Endothelial cell of umbilical vein (primary cell): ENCODE measurements around the gene ZNF791. TPM values are rescaled to one million over a fixed set of nuclear protein-coding genes. Genes with fewer than 3 reads are reported as not detected.

ENCODE experiments used
- BruUV-seq: library from RNA; stranded (reverse); fragments of 400-500 nt; replicated peaks from 2 replicates; lab custom pipeline; 2021; lab: Mats Ljungman, UMichigan
- CTCF ChIA-PET: fragments of 300-600, 350-600 bp; sonication (Branson Sonifier 250); formaldehyde crosslinking; loops from one replicate; lab custom pipeline; 2021; ENCODE audit warnings: antibody characterized with exemption, inconsistent platforms; lab: Charles Lee
- POLR2A ChIA-PET: fragments of 300-600, 350-600 bp; sonication (Branson Sonifier 250); formaldehyde crosslinking; loops from one replicate; lab custom pipeline; 2021; ENCODE audit warnings: antibody characterized with exemption, inconsistent platforms; lab: Charles Lee
- DNase-seq: peaks from one replicate; pipeline ENCODE4 v3.0.0-alpha.2; 2011; ENCODE audit warnings: low read depth, low spot score
- FAIRE-seq: peaks from 2 replicates; lab custom pipeline; 2011; peaks lifted over from hg19 to GRCh38; lab: Jason Lieb, UNC
- H2AFZ ChIP-seq: 2 replicates; pipeline ENCODE4 v1.6.0; 2012; ENCODE audit warnings: low read depth, low read length, control low read depth, inconsistent platforms
- H3K27ac ChIP-seq: 2 replicates; pipeline ENCODE4 v1.5.1; 2011; ENCODE audit warnings: low read depth, mild to moderate bottlenecking, control low read depth, low read length, moderate library complexity; ENCODE audit not compliant: insufficient read depth
- H3K27me3 ChIP-seq, 2 experiments: 2 replicates each; pipeline versions ENCODE4 v1.6.0 to v1.6.1; 2011; ENCODE audit warnings: low read length in 2 of 2, mixed read lengths in 1 of 2; ENCODE audit not compliant: control insufficient read depth in 2 of 2, insufficient read depth in 2 of 2
- H3K36me3 ChIP-seq, 2 experiments: 2 replicates in 1 of 2; 3 replicates in 1 of 2; pipeline ENCODE4 v1.5.1; 2011; ENCODE audit warnings: low read length in 2 of 2, mild to moderate bottlenecking in 1 of 2, moderate library complexity in 1 of 2; ENCODE audit not compliant: control insufficient read depth in 2 of 2, insufficient read depth in 2 of 2; ENCODE audit errors: extremely low read depth in 1 of 2
- H3K4me1 ChIP-seq: 3 replicates; pipeline ENCODE4 v1.5.1; 2011; ENCODE audit warnings: mild to moderate bottlenecking, low read length; ENCODE audit not compliant: control insufficient read depth, insufficient read depth; ENCODE audit errors: extremely low read depth
- H3K4me2 ChIP-seq: 2 replicates; pipeline ENCODE4 v1.6.1; 2011; ENCODE audit warnings: low read length, control low read depth, mixed read lengths; ENCODE audit not compliant: insufficient read depth
- H3K4me3 ChIP-seq, 3 experiments: fragments of 200-600 bp in 1 of 3; sonication (generic), shearing (Covaris generic) in 1 of 3; replicated peaks in 1 of 3; 2 replicates each; pipeline ENCODE4 v1.5.1; 2011 to 2016; ENCODE audit warnings: control low read depth in 3 of 3, low read length in 3 of 3, mild to moderate bottlenecking in 2 of 3, inconsistent platforms in 1 of 3, low read depth in 1 of 3, moderate library complexity in 1 of 3; ENCODE audit not compliant: insufficient read depth in 1 of 3
- H3K79me2 ChIP-seq: 2 replicates; pipeline ENCODE4 v1.6.0; 2012; ENCODE audit warnings: low read length, inconsistent platforms; ENCODE audit not compliant: control insufficient read depth, insufficient read depth
- H3K9ac ChIP-seq: replicated peaks from 2 replicates; pipeline ENCODE3; 2011; ENCODE audit warnings: low read length, control low read depth; ENCODE audit not compliant: insufficient read depth; ENCODE audit errors: extremely low read depth
- H3K9me1 ChIP-seq: replicated peaks from 3 replicates; pipeline ENCODE4 v1.6.0; 2011; ENCODE audit warnings: mild to moderate bottlenecking, low read length; ENCODE audit not compliant: control insufficient read depth, insufficient read depth; ENCODE audit errors: extremely low read depth
- H3K9me3 ChIP-seq: replicated peaks from 2 replicates; pipeline ENCODE4 v1.5.1; 2012; ENCODE audit warnings: low read length, inconsistent platforms; ENCODE audit not compliant: control insufficient read depth, insufficient read depth
- H4K20me1 ChIP-seq: replicated peaks from 2 replicates; pipeline ENCODE3; 2011; ENCODE audit warnings: mild to moderate bottlenecking, low read length; ENCODE audit not compliant: control insufficient read depth, insufficient read depth; ENCODE audit errors: extremely low read depth
- CTCF ChIP-seq, 2 donors: IDR thresholded peaks; 1 replicate in 1 of 2; 2 replicates in 1 of 2; pipeline ENCODE4 v1.5.1; 2011; ENCODE audit warnings: low read length in 2 of 2, mild to moderate bottlenecking in 2 of 2, moderate library complexity in 2 of 2, control low read depth in 1 of 2, inconsistent platforms in 1 of 2, low read depth in 1 of 2; ENCODE audit not compliant: insufficient read depth in 1 of 2; ENCODE audit errors: extremely low read depth in 1 of 2
- EZH2 ChIP-seq: IDR thresholded peaks from 2 replicates; pipeline ENCODE4 v1.6.1; 2012; ENCODE audit warnings: borderline replicate concordance, low read depth, mild to moderate bottlenecking, moderate library complexity, low read length, inconsistent platforms; ENCODE audit not compliant: severe bottlenecking
- FOS ChIP-seq: IDR thresholded peaks from 2 replicates; pipeline ENCODE4 v1.6.1; 2011; ENCODE audit warnings: mild to moderate bottlenecking, low read length, moderate library complexity, borderline replicate concordance; ENCODE audit not compliant: insufficient read depth
- JUN ChIP-seq: IDR thresholded peaks from 2 replicates; pipeline ENCODE4 v1.6.1; 2011; ENCODE audit warnings: borderline replicate concordance, low read depth; ENCODE audit not compliant: insufficient read length, insufficient read depth
- MAX ChIP-seq: IDR thresholded peaks from 2 replicates; pipeline ENCODE4 v1.6.1; 2011; ENCODE audit not compliant: insufficient read depth, insufficient read length
- POLR2AphosphoS5 ChIP-seq: IDR thresholded peaks from 2 replicates; pipeline ENCODE4 v1.6.1; 2012; ENCODE audit warnings: low read depth, mild to moderate bottlenecking, control low read depth, low read length, moderate library complexity; ENCODE audit not compliant: insufficient read depth
- dilution Hi-C: fragments of 300-500 bp; cut with MboI; formaldehyde crosslinking; loops from one replicate; pipeline ENCODE4 v1.15.0; 2019; ENCODE audit warnings: low sequenced_read_pairs; ENCODE audit not compliant: extremely low pct_ligation_motif_present
- intact Hi-C: fragments of 100-400 bp; cut with micrococcal nuclease; formaldehyde crosslinking; loops from one replicate; pipeline ENCODE4 v1.10.0; 2022
- polyA plus RNA-seq, 4 experiments: library from polyadenylated mRNA; depleted of rRNA in 3 of 4; stranded (reverse) in 3 of 4; unstranded in 1 of 4; fragments of >200 nt; gene quantifications; 2 replicates each; pipeline versions ENCODE4 v1.2.1 to v1.2.3, GENCODE V29; 2011 to 2012; ENCODE audit warnings: missing spikeins in 1 of 4
- total RNA-seq: library from RNA; stranded (reverse); gene quantifications from 2 replicates; pipeline ENCODE4 v1.2.3, GENCODE V29; 2021

Gene ZNF791
- total and polyA plus RNA-seq, 2 donors (not counting 3 experiments of a cell fraction or from before 2014, with no cell fraction given): 8.3 to 21.8 TPM

- POLR2A ChIA-PET: no interaction called here
- no peak overlapping the region for H3K4me2 ChIP-seq
- peaks cover 15% of the 10 kb centered on the region for H3K4me1 ChIP-seq
- no peak overlapping the region for H3K27ac ChIP-seq
- TF ChIP-seq MAX (no peak), CTCF (IDR thresholded peaks at IDR 0.05; ENCODE audit: extremely low read depth in 1 of 2, insufficient read depth in 1 of 2, low read depth in 1 of 2, low read length in 2 of 2) (no peak), FOS (no peak), EZH2 (no peak), JUN (no peak), POLR2AphosphoS5 (no peak)
- H3K9me1 ChIP-seq: no peaks in the 10 kb centered on the region
- dilution Hi-C loops: no loop called here
- H3K9me3 ChIP-seq: no peaks in the 10 kb centered on the region
- DNase-seq (no peak), FAIRE-seq (no peak)
- no peak overlapping the region for H3K4me3 ChIP-seq
- H3K9ac ChIP-seq: no peak overlapping the region
- CTCF ChIA-PET: interaction anchor here (1.5 to 2.1 kb wide), 2 partner anchors 26 to 98 kb away, joined by 3 to 7 read pairs; no protein-coding TSS in a partner anchor
- no peaks in the 10 kb centered on the region for H3K27me3 ChIP-seq
- peaks cover 0 to 3% of the 10 kb centered on the region in 2 experiments for H3K36me3 ChIP-seq
- intact Hi-C loops: loop anchor here (5.0 kb wide), 2 partner anchors 503 to 743 kb away; partner anchors contain the start of gene ZNF136
- no peaks in the 10 kb centered on the region for H4K20me1 ChIP-seq
- BruUV-seq: no TSS peak
- peaks cover 11% of the 10 kb centered on the region for H3K79me2 ChIP-seq
- no peak overlapping the region for H2AFZ ChIP-seq
Observed at GRCh38 chr19:12665281-12665573, 54.5 kb downstream of the ZNF791 start.
